HG03196 (cell line): ENCODE results near the gene CKB.
"Not testable (repeated sequence)": the region's sequence is repeated elsewhere in the genome, so short reads cannot be mapped to it uniquely, and the experiment has no call there.

Experiments
- ATAC-seq: cut with Tn5 transposase; IDR thresholded peaks from one replicate; pipeline ENCODE4 v1.9.1; 2021; ENCODE audit not compliant: unreplicated experiment

Gene CKB

DNA sequence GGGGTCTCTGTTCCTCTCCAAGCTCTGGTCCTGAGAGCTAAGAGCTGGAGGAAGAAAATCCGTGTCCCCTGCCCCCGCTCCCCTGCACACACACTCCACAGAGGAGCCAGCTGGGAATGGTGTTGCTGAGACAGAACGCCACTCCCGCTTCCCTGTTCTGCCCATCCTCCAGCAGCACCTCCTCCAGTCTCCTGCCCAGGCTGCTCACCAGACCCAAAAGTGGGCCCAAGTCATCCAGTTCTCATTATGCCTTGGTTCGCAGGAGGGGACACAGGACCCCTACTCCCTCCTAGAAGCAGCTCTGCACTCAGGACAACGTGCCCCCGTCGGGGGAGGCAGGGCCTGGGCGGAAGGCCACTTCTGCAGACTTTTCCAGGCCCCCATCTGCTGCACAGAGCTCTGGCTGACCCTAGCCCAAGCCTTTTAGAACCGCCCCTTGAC lies 5.5 kb upstream of the CKB start:
- no peak for ATAC-seq

DNA sequence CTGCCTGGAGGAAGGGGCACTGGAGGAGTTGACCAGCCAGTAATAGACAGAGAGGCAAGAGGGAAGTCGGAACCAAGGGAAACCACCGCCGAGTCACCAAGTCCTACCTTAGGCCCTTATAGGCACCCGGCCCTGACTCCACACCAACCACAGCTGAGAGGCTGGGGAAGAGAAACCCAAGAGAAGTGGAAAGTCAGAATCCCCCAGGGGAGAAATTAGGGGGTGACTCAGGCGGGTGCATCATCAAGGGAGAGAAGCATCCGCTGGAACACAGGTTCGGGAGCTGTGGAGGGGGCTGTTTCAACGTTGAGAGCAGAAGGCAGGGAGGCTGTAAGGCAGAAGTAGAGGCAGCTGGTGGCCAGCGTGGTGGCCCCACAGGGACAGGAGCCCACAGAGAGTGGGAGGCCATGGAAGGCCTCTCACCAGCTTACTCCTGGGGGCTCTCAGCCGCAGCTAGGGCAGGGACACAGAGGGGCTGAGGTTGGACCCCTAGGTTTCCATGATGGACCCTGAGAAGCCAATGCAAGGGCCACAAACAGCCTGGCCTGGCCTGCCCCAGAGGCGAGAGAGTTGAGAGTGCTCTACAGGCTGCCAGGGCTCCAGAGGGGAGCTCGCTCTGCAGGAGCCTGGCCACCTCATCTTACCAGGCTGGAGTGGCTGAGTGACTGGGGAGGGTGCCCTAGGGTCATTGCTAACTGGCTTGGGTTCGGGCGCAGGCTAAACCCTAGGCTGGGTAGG lies 4.9 kb upstream of the CKB start:
- peak; percentile 44 for ATAC-seq

DNA sequence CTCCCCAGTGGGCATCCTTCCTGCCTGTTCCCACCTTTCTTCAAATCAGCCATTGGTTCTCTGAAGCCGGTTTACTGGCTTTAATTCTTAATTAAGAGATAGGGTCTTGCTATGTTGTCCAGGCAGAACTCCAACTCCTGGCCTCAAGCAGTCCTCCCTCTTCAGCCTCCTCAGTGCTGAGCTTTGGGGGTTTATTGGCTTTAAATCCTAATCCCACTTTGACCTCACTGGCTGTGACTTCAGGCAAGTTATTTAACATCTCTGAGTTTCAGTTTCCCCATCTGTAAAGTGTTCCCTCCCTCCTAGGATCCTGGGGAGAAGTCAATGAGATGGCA lies 4.3 kb upstream of the CKB start:
- ATAC-seq: no peak

DNA sequence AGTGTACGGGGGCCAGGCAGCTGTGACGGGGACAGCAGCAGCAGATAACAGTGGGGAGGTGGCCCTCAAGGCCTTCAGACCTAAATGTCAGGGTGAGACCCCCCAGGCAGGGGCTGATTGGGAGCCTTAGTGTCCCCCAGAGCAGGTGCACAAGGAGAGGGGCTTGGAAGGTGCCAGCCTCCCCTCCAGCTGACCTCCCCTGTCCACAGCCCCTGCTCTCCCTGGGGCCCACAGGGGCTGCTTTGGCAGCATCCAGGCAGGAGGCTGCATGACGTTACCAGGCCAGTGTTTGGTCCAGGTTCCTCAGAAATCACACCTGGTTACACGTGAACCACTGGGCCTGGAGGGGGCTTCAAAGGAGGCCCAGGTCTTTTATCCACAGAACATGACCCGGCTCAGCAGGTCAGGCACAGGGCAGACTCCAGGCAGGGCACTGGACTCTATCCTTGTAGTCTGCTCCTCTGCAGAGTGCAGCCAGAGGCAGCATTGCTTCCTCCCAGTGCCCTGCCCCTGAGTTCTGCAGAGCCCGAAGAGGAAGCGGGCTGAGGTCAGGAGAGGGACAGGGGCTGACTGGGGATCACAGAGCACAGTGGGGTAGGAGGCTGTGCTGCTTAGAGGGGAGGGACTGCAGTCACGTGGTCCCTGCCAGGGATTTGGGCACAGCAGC lies 3.8 kb upstream of the CKB start:
- ATAC-seq: no peak

DNA sequence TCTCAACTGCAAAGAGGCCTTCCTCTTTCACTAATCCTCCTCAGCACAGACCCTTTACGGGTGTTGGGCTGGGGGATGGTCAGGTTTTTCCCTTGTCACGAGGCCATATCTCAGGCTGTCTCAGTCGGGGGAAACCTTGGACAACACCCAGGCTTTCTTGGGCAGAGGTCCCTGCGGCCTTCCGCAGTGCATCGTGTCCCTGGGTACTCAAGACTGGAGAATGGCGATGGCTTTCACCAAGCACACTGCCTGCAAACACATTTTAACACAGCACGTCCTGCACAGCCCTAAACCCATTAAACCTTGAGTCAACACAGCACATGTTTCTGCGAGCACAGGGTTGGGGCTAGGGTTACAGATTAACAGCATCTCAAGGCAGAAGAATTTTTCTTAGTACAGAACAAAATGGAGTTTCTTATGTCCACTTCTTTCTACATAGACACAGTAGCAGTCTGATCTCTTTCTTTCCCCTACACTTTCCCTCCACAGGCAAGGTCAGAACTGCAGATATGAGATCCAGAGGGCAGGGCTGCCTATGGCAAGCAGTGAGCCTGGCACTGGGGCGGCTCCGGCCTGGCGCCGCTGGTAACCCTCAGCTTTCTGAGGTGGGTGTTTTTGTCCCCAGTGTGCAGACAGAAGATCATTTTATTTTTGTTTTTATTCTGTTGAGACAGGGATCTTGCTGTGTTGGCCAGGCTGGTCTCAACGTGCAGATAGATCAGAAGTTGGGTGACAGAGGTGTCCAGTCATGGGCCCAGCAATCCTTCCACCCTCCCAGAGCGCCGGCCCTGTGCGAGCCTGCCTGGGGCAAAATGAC lies 3.0 kb upstream of the CKB start:
- ATAC-seq: not testable (repeated sequence)

DNA sequence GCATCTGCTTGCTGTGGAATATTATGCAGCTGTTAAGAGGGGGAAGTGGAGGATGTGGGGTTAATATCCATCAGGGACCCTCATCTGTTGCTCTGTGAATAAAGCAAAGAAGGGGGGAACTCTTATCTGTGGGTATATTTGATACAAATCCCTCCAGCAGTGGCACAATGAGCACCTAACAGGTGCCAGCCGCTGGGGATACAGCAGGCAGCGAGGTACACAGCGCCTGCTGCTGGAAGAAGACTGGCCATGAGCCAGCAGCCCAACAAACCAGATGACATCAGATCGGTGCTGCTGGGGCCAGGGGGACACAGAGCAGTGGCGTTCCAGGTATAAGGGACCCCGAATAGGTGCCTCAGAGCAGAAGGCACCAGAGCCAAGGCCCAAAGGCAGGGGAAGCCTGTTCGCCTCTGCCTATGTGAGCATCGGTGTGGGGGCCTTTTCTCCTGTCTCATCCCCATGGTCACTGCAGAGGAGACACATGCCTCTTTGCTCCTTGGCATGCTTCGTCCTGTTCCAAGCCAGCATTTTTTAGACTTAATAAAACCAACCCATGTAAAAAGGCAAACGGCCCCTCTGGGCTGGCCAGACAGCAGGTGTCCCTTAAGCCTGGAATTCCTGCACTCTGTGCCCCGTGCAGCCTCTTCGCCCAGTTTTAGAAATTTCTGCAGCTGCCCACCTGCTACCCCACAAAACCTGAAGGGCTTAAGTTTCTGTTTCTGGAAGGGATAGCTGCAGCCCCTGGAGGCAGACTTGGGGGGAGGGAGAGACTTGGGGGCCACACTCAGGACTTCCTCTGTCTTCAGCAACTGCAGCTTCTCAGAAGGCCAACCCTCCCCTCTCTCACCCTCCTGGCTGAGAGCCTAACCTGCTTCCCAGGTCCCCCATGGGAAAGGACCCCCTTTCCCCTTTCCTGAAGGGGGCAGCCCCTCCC lies 1.6 kb upstream of the CKB start:
- ATAC-seq: no peak

DNA sequence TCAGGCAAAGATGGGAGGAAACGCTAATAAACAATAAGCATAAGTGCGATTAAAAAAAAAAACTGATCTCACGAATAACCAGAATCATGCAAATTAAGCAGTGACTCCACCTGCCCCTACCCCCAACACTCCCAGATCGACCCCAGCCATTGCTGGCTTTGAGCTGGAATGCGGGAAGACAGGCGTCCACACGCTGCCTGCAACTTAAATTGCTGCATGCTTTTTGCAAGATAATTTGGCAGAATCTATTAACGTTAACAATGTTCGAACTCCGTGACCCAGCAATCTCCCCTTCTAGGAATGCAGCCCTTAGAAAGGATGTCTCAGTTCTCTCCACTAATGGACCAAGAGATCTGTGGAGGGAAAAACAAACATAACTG lies 935 bp upstream of the CKB start:
- no peak for ATAC-seq

DNA sequence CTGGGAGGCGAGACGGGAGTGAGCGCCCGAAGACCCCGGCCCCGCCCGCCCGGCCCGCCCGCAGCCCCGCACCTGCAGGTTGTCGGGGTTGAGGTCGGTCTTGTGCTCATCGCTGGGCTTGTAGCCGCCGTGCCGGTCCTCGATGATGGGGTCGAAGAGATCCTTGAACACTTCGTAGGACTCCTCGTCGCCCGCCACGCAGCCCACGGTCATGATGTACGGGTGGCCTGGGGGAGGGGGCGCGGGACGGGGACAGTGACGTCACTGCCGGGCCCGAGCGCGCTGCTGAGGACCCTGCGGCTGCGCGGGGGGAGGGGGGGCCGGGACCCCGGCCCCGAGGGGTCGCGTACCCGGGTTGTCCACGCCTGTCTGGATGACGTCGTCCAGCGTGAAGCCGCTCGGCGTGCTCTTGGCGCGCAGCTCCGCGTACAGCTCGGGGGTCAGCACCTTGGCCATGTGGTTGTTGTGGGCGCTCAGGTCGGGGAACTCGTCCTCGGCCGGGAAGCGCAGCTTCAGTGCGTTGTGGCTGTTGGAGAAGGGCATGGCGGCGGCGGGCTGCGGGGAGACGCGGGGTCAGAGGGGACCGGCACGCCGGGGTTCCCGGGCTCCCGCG lies 573 bp downstream of the CKB start:
- no peak for ATAC-seq

DNA sequence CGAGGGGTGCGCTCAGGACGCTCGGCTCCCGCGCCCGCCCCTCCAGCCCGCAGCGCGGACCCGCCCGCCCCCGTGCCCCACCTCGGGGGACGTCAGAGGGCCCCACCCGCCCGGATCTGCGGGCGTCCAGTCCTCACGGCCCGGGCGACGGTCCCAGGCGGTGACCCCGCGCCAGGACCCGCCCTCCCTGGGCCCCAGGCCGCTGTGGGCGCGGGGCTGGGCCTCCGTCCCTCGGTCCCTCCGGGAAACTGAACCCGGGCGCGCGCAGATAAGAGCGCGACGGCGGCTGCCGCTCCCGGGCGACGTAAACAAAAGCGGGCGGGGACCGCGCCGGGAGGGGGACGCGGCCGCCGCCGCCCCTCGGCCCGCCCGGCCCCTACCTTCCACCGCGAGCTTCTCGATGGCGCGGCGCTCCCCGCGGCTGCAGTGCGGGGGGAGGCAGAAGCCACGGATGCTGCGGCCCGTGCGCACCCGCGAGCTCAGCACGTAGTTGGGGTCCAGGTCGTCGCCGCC lies 1.1 kb downstream of the CKB start:
- ATAC-seq: no peak

DNA sequence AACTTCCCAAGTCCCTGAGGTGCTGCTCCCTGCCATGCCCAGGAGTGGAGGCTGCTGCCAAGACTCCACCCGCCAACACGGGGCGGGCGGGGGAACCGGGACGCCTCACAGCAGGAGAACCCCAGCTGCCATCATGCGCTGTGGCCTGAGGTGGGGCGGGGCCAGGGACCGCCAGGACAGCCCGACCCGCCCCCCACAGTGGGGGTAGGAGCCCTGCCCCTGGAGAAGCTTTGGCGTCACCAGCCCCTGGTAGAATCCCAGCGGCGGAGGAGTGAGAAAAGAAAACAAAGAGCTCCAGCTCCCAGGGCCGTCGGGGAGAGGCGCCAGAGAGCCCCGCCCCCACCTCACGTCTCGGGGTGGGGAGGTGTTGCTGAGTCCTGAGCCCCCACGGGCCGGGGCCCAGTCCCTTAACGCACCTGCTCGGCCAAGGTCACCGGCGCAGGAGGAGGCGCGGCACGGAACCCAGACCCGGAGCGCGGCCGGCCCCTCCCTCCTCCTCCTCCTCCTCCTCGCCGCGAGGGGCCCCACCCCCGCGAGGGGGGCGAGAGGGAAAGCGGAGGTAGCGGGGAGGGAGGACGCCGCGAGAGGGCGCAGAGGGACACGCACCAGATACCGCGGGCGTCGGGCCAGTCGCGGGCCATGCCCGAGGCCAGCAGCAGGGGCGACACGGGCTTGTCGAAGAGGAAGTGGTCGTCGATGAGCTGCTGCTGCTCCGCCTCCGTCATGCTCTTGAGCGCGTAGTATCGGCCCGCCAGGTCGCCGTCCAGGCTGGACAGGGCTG lies 1.8 kb downstream of the CKB start:
- no peak for ATAC-seq

DNA sequence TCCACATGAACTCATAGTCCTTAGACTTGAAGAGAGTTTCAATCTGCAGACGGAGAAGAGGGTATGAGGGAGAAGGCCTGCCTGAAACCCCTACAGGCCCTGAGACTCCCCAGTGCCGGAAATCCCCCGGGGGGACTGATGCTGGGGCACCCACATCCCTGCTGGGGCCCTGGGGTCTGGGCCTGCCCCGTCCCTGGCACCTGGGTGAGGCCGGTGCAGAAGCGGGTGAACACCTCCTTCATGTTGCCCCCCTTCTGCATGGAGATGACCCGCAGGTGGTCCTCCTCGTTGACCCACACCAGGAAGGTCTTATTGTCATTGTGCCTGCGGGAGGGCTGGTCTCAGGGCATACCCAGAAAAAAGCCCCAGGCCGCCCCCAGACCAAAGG lies 2.4 kb downstream of the CKB start:
- ATAC-seq: no peak

DNA sequence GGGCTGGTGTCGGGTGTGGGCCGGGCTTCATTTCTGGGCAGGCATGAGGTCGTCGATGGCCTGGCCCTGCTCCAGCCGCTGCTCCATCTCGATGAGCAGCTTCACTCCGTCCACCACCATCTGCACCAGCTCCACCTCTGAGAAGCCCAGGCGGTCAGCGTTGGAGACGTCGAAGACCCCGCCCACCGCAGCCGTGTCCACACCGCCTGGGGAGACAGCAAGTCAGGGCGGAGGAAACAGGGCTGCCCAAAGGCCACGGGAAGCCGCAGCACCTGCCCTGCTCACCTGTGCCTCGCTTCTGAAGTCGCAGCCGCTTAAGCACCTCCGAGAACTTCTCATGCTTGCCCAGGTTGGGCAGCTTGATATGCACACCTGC lies 2.8 kb downstream of the CKB start:
- no peak for ATAC-seq

DNA sequence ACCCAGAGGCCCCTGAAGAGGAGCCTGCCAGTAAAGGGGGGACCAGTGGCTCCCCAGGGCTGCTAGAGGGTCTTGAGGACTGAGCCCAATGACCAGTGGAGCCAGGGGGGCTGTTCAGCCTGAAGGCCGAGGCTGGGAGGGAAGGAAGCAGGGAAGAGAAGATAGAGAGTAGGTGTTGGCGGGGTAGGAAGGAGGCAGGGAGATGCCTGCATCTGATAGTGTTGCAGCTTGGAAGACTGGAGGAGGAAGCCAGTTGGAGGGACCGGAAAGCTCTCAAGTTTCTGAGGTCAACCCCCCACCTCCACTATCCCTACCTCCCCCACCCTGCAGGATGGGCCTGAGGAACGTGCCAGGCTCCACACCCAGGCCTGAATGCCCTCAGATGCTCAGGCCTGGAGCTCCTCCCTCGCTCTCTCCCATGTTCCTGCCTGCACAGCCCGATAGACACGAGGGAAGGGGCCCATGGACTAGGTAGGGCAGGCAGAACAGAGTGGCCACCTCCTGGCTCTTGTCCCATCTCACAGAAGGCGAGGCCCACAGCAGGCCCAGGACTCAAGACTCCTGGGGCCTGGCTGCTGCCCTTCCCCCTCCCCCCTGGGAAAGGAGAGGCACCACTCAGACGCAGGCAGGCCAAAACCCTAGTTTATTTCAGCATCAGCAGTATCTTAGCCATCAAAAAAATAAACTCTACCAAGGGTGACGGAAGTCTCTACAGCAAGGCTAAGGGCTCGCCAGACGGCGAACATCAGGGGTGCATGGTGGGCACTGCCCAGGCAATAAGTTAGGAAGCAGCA lies 3.4 kb downstream of the CKB start:
- ATAC-seq: no peak

DNA sequence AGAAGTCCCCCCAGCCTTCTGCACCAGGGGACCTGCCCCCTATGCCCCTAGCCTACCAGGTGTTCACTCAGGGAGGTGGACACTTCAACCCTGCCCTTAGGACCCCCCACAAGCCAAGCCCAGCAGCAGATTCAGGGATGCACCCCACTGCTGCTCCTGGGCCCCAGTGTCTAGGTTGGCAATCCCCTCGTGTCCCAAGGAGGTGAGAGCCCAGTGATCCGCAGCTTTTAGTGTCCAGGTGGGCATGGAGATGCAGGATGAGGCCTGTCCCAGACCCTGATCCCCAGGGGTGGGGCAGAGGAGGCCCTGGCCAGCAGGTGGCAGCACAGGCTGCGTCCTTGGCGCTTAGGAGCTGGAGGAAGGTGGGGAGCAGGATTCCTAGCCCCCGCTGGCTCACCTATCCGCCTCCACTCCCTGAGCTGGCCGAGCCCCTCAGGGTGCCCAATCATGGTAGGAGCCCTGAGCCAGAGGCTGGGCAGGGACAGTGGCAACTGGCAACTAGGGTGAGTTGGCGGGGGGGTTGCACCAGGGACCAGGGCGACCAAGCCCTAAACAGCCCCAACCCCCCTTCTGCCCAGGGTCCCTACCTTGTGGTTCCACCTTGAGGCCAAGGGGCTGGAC lies 4.1 kb downstream of the CKB start:
- ATAC-seq: no peak

DNA sequence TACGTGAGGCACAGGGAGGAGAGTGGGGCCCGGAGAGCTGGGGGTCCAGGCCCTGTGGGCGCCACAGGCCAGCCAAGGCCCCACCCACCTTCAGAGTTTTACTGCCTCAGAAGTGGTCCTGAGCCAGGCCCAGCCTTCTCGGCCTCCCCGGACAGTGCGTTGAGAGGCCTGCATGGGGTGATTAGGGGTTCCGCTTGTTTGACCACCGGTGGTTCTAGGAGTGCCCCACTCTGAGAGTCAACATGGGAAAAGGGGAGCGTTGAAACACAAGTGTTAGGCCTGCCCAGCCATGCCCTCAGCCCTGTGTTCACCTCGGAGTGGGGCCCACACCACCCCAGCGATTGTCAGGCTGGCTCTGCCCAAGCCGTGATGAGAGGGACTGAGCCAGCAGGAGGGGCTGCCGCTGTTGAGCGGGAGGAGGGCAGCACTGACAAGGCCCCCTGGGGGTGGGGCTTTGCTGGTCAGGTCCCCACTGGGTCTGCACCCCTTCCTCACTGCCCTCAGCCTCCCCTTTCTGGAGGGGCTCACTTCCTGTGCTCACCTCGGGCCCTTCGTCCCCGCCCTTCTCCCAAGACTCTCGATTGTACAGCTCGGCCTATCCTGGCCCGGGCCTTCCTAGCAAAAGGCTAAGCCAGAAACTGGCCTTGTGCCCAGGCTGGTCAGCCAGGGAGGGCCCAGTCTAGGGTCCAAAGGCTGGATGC lies 4.8 kb downstream of the CKB start:
- no peak for ATAC-seq

DNA sequence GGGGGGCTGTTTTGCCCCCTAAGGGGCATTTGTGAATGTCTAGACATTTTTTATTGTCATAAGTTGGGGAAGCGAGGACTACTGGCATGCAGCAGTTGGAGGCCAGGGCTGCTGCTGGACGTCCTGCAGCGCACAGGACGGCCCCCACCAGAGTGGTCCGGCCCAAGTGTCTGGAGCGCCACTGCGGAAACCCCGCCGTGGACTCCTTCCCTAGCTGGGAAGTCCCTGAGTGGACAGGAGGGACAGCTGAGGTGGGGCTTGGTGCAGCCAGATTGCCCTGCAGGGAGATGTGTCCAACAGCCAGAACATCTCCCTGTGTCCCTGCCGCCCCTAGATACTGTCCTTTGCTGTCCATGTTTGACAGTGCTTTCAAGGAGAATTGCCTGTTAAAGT lies 5.5 kb downstream of the CKB start:
- ATAC-seq: no peak

DNA sequence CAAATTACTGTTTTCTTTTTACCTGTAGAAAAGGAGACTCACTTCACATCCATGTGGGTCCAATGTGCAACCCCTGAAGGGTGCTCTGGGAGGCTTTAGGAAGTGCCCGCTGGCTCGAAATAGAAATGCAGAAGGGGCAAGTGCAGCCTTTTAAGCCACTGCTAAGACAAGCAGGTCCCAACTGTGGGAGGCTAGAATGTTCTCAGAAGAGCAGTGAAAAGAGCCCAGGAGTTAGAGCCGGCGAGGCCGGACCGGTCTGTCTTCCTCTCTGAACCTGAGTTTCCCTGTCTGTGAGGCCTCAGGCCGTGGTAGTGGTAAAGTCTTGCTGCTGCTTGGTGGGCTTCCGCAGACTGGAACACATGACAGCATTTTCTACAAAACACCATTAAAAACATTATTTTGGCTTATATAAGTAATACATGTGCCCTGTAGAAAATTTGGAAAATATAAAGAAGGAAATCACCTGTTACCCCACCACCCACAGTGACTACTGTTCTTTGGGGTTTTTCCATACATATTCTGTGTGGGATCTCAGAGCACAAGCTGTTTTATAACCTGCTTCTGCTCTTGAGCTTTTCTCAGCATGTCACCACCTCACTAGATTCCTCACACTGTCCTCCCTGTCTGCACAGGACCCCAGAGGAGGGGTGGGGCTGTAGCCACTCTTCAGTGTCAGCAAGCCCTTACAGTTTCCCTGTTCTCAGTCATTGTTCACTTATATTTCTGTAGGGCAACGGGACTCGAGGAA lies 6.0 kb downstream of the CKB start:
- no peak for ATAC-seq
